ENCODE data around the gene GALNT15. TPM values are rescaled to one million over a fixed set of nuclear protein-coding genes. Genes with fewer than 3 reads are reported as not detected.
A peak's percentile ranks its signal among the peaks of the same experiment; 100 is the strongest.

Gene GALNT15
- total RNA-seq, 1 donor from 2014 or later = 5.5 TPM

DNA sequence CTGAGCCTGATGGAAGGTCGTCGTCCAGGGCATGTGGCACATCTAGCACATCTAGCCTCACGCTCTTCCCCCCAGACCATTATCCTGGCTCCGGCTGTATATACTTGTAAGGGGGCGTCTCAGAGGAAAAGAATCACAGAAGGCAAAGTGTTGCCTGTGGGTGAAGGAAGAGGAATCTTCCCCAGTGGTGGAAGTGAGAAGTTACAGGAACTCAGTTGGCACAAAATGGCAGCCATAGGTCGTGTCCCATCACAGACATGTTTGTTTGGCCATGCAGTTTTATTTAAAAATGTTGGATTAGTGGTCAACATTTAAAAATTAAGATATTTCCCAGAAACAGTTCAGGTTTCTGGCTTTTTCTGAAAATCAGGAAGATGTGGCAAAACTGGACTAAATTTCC, 13.6 kb downstream of the GALNT15 start:
- DNase-seq = no peak

GRCh38 chr3:16189201-16189600, 14.7 kb downstream of the GALNT15 start:
- no peak for DNase-seq

DNA sequence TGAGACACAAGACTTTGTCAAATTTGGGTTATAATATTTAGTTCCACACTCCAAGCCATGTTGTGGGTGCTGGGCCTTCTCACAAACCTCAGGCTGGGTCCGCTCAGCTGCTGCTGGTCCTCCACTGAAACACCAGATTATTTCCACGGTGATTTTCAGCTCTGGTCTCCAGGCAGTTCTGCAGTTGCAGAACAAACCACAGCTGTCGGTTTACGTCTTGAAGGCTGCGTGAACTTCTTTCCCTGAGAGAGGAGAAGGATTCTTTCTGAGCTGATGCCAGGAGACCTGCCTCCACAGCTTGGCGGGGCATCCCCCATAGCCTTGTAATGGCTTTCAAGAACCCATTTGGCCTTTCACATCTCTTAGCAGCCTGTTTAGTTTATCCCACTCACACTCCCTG, 16.2 kb downstream of the GALNT15 start:
- DNase-seq = peak; percentile 75

DNA sequence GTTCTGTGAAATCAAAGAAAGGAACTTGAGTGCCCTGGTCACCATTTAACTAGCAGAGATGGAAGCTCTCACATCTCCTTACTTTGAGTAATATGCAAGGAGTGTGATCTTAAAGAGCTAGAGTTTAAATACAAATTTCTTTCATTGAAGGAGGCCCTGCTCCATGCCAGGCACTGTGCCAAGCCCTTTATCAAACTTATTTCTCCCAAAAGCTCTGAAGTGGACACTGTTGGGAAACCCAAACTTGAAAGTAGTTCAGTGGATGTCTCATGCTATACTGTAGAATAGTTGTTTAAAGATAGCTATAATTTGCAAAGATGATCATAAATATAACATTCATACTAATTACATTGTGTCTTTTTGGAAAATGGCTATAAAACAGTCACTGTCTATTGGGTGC, 17.1 kb downstream of the GALNT15 start:
- no peak for DNase-seq

DNA sequence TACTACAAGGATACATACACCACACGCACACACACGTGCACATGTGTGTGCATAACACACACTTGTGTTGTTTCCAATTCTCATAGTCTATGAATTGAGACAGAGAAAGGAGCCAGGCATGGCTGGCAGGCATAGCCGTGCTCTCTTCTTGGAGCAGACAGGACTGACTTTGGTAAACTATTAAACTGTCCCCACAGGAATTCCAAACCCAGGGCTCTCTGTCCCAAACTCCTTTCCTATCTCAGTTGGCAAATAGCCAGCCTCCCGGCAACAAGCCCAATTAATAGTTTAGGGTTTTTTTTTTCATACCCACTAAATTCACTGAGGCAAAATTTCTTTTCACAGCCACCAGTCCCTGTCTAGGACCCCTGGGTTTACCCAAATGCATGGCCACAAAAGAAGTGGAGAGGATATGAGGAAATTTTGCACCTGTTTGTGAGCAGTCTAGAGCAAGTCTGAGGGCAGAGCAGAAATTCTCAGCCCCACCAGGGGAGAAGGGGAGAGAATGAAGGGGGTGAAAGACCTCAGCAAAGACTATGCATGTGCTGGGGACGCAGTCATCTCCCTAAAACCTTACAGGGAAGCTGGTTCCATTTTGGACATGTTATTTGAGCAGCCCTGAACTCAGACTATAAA, 17.8 kb downstream of the GALNT15 start:
- DNase-seq = no peak

DNA sequence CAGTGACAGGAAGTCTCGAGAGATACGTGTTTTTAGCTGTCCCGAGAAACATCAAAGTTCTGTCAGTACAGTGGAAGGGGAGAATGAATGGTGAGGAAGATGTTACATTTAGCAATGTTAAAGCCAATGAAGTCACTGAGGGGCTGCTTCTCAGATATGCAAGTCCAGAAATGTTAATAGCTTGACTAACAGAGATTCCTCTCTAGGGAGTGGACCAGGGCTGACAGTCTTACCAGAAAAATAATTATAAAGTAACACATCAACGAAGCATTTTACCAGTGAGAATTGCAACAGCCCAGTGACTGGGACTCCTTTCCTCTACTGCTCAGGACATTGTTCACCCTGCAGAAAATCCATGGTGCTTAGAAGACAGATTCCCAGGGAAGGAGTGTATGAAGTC, 23.9 kb downstream of the GALNT15 start:
- DNase-seq = no peak

GRCh38 chr3:16199769-16200168, 25.3 kb downstream of the GALNT15 start:
- DNase-seq = no peak

- DNase-seq = no peak
These were observed 25.9 kb downstream of the GALNT15 start for GRCh38 chr3:16200411-16200810.

GRCh38 chr3:16203031-16203430, 28.6 kb downstream of the GALNT15 start:
- no peak for DNase-seq

DNA sequence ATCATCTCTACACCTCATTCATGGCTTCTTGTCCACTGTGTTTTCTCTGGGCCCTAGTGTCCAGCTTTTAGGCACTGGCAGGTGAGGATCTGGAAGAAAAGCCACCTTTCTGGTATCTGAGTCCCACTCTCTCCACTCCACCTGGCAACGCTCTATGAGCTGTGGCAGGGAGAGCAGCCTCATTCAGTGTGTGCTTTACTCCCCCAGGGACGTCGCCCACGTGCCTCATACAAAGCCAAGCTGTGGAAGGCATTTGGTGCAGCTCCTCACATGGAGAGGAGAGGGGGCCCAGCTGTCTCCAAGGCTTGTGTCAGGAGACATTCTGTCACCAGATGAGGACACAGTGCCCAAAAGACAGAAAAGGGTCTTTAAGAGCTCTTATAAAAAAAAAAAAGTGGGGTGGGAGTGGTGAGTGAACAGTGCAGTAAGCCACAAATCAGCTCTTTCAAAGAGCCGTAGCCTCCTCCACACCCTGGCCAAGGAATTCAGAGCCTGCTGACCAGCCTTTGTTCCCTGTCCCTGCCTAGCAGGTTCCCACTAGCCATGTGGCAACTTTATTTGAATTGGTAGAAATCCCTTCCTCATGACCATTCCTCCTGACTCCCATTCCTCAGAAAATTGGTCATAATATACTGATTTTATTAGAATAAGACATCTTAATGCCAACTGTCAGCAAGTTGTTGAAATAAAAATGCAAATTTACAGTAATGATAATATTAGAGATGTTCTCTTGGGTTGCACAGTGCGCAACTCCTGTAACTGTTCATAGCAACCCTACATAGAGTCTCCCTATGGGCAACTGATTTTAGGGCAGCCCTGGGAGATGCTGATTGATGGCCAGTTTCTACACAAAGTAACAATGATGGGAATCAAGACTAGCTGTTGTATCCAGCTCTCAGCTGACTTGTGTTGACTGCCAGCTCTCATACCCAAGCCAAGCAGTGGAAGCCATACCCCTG, 29.5 kb downstream of the GALNT15 start:
- DNase-seq = peak; percentile 17

- DNase-seq = no peak
These were observed 30.3 kb downstream of the GALNT15 start for GRCh38 chr3:16204751-16205150.

GRCh38 chr3:16205156-16205870, 30.8 kb downstream of the GALNT15 start:
- DNase-seq = no peak

DNA sequence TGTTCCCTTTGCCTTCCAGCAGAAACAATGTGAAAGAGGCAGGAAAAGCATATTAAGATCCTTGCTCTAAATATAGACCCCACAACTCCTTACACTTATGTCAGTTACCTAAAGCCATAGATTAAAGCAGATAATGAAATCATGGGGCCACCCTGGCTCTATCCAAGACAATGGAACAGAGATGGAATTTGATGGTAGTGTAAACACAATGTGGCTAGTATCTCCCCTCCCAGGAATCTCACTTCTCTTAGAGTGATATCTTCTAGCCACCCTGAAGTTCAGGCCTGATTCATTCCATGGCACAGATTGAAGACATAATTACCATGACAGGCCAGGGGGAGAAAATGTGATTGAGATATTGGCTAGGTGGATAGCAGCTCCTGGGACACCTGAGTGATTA, 32.6 kb downstream of the GALNT15 start:
- no peak for DNase-seq

- no peak for DNase-seq
These were observed 36.9 kb downstream of the GALNT15 start for GRCh38 chr3:16211176-16211904.

DNA sequence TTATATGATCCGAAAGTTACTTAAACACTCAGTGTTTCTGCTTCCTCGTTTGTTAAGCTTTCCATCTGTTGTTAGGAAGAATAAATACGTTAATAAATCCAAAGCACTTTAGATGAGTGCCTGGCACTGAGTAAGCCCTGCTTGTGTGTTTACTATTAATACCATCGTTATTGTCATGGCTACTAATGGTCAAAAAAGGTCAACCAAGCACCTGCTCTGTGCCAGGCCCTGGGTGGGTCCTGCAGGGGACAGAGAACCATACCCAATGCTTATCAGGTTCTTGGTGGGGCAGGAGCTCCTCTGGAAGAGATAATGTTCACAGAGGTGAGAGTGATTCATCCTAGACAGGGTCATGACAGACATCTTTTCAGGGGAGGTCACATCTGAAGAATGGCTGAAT, 39.9 kb downstream of the GALNT15 start:
- no peak for DNase-seq

DNA sequence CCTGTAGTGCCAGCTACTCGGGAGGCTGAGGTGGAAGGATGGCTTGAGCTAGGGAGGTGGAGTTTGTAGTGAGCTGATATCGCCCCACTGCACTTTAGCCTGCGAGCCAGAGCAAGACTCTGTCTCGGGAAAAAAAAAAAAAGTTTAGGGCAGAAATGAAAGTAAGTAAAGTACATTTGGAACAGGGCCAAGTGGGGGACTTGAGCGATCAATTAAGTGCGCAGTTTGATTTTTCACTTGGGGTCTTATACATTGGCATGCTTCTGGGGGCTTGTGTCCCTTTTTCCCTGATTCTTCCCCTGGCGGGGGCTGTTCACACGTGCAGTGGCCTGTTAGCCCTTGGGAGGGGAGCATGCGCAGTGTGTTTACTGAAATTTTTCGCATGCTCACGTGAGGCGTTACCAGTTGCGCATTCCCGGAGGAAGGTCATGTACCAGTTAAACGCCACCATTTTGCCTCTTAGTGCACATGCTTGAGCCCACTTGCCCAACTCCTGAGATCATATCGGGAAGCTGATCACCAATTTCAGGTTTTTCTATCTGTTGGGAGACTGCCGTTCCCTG, 42.0 kb downstream of the GALNT15 start:
- no peak for DNase-seq

DNA sequence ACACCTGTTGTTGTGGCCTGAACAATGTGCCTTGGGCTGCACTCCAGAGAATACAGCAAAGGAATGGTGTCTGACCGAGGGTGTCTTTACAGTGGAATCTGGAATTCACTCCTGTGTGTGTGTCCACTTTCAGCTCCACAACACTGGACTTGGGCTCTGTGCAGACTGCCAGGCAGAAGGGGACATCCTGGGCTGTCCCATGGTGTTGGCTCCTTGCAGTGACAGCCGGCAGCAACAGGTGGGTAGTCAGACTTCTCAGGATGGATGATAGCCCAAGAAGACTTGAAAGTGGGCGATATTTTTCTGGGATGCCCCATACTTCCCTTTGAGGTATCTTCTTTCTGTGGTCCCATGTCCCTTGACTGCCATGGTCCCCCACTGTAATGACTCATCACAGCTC, 45.3 kb downstream of the GALNT15 start:
- no peak for DNase-seq

GRCh38 chr3:16221990-16222389, 47.5 kb downstream of the GALNT15 start:
- no peak for DNase-seq

DNA sequence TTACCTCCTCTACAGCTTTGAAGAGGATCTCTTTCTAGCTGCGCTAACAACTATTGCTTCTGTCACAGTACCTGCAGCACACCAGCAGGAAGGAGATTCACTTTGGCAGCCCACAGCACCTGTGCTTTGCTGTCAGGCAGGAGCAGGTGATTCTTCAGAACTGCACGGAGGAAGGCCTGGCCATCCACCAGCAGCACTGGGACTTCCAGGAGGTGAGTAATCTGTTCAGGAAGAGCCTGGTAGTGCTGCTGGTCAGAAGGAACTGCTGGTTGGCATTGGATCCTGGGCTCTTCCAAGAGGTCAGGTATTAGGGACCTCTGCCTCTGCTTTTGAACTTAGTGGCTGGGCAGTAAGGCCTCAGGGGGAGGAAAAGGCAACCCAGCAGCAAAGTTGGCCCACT, 48.1 kb downstream of the GALNT15 start:
- DNase-seq = no peak

GRCh38 chr3:16224325-16224724, 49.8 kb downstream of the GALNT15 start:
- no peak for DNase-seq

GRCh38 chr3:16227566-16227965, 53.1 kb downstream of the GALNT15 start:
- no peak for DNase-seq

DNA sequence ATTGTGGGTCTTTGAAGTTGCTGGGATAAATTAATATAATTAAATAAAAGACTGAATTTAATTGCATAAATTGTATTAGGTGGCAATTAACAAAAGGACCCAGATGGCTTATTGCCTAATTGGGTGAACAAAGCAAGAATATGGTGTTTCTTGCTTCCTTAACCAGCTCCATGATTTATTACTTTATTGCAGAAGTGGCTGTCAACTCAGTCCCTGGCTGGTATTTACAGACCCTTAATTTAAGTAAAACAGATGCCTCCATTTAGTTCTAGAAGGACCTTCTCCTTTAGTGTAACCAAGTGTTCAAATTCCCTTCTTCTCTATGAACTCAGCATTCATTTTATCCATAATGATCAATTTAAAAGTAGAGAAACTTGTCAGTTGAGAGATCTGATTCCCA, 55.2 kb downstream of the GALNT15 start:
- no peak for DNase-seq
